Measurements from ENCODE around the gene MBD3L5.

MBD3L5 gene

GRCh38 chr19:7072541-7072940, 42.2 kb downstream of the MBD3L5 start:
- DNase-seq (ENCODE audit: low read depth): no peak
- H3K4me3 ChIP-seq (ENCODE audit: low read depth, low read length): no peak overlapping the region
- TF ChIP-seq CTCF (IDR thresholded peaks at IDR 0.05; ENCODE audit: low read depth, low read length, missing control alignments): no peak

DNA sequence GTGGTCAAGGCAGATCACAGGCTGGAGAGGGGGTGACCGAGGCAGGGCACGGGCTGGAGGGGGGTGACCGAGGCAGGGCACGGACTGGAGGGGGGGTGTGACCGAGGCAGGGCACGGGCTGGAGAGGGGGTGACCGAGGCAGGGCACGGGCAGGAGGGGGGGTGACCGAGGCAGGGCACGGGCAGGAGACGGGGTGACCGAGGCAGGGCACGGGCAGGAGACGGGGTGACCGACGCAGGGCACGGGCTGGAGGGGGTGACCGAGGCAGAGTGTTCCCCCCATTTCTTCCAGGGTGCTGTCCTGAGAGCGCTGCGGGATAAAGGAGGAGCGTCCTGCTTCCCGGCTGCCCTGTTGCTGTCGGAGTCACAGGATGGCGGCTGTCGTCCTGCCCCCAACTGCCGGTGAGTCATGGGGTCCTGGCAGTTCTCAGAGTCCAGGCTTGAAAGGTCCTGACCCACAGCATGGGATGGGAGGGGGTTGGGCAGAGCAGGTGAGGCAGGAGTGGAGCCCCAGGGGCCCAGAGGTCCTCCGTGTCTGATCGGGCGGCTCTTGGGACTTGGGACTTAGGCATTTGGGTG, 44.4 kb downstream of the MBD3L5 start:
- no peak overlapping the region for H3K4me3 ChIP-seq (ENCODE audit: low read depth, low read length)
- DNase-seq (ENCODE audit: low read depth): no peak
- no peak for TF ChIP-seq CTCF (IDR thresholded peaks at IDR 0.05; ENCODE audit: low read depth, low read length, missing control alignments)

- DNase-seq (ENCODE audit: low read depth): no peak
- no peak for TF ChIP-seq CTCF (IDR thresholded peaks at IDR 0.05; ENCODE audit: low read depth, low read length, missing control alignments)
- no peak overlapping the region for H3K4me3 ChIP-seq (ENCODE audit: low read depth, low read length)
Observed at GRCh38 chr19:7076151-7076550, 45.8 kb downstream of the MBD3L5 start.

GRCh38 chr19:7078008-7078407, 47.6 kb downstream of the MBD3L5 start:
- H3K4me3 ChIP-seq (ENCODE audit: low read depth, low read length): no peak overlapping the region
- no peak for TF ChIP-seq CTCF (IDR thresholded peaks at IDR 0.05; ENCODE audit: low read depth, low read length, missing control alignments)
- no peak for DNase-seq (ENCODE audit: low read depth)

Measured in GM12864 (cell line).